Tibial nerve (tissue), 4 donors: ENCODE results near the gene DNAH6. TPM values are rescaled to one million over a fixed set of nuclear protein-coding genes. Genes with fewer than 3 reads are reported as not detected.
"Not testable (repeated sequence)": the region's sequence is repeated elsewhere in the genome, so short reads cannot be mapped to it uniquely, and the experiment has no call there.

Source experiments
- DNase-seq, 2 donors: peaks; one replicate each; pipeline ENCODE4 v3.0.0-alpha.2; 2019; ENCODE audit warnings: low spot score in 2 of 2
- H3K27ac ChIP-seq, 4 donors: fragments of 200-600 bp; sonication (generic) in 3 of 4; one replicate each; pipeline ENCODE4 v1.5.1; 2017 to 2019; ENCODE audit warnings: mild to moderate bottlenecking in 1 of 4
- H3K27me3 ChIP-seq, 2 donors: fragments of 200-600 bp; sonication (generic) in 1 of 2; one replicate each; pipeline versions ENCODE4 v1.5.1 to v1.6.0; 2017 to 2019
- H3K36me3 ChIP-seq, 3 donors: fragments of 200-600 bp; sonication (generic); one replicate each; pipeline ENCODE4 v1.5.1; 2018 to 2019
- H3K4me1 ChIP-seq, 4 donors: fragments of 200-600 bp; sonication (generic) in 3 of 4; one replicate each; pipeline ENCODE4 v1.5.1; 2017 to 2019
- H3K4me3 ChIP-seq, 4 donors: fragments of 200-600 bp; sonication (generic) in 3 of 4; one replicate each; pipeline ENCODE4 v1.5.1; 2017 to 2019; ENCODE audit warnings: mild to moderate bottlenecking in 1 of 4, moderate library complexity in 1 of 4
- H3K9me3 ChIP-seq, 4 donors: fragments of 200-600 bp; sonication (generic) in 3 of 4; one replicate each; pipeline ENCODE4 v1.5.1; 2017 to 2019
- CTCF ChIP-seq, 5 experiments: fragments of 200-600 bp in 3 of 5; fragments of 450-650 bp in 2 of 5; sonication (generic) in 3 of 5; IDR thresholded peaks; one replicate each; pipeline ENCODE4 v1.5.1; 2016 to 2019; ENCODE audit warnings: antibody characterized with exemption in 5 of 5, mild to moderate bottlenecking in 3 of 5, moderate library complexity in 2 of 5
- EP300 ChIP-seq, 2 donors: sonication (generic); formaldehyde crosslinking; IDR thresholded peaks; one replicate each; pipeline ENCODE4 v1.6.1; 2017; ENCODE audit warnings: antibody characterized with exemption in 2 of 2, mild to moderate bottlenecking in 1 of 2
- POLR2A ChIP-seq, 2 donors: fragments of 450-650 bp; IDR thresholded peaks; one replicate each; pipeline ENCODE4 v1.6.1; 2017; ENCODE audit warnings: antibody characterized with exemption in 2 of 2, mild to moderate bottlenecking in 2 of 2, moderate library complexity in 2 of 2
- WGBS, 2 donors: methylation state at CpG; one replicate each; pipeline ENCODE4 v1.1.5; 2018; 5-methylcytosine and 5-hydroxymethylcytosine counted together
- total RNA-seq, 4 donors: library from RNA; depleted of rRNA; stranded (reverse); fragments of >200 nt; gene quantifications; one replicate each; pipeline ENCODE4 v1.1.0, GENCODE V29; 2016

DNAH6 gene
- total RNA-seq, 4 donors from 2014 or later = 2.2 to 5.9 (median 2.7) TPM

- no peak overlapping the region for H3K27ac ChIP-seq
- H3K27me3 ChIP-seq = no peaks in the 10 kb centered on the region
- H3K4me1 ChIP-seq = no peaks in the 10 kb centered on the region
- no peak overlapping the region for H3K4me3 ChIP-seq
- H3K36me3 ChIP-seq = no peaks in the 10 kb centered on the region
- WGBS, 2 donors = 78 to 79% methylated on average over 3 of the region's 3 CpGs
- TF ChIP-seq CTCF (IDR thresholded peaks at IDR 0.05) (no peak), POLR2A (IDR thresholded peaks at IDR 0.05) (no peak), EP300 (IDR thresholded peaks at IDR 0.05) (no peak)
- DNase-seq = no peak
- H3K9me3 ChIP-seq = no peaks in the 10 kb centered on the region
Measured at GRCh38 chr2:84866122-84866521, 349.8 kb downstream of the DNAH6 start.

DNA sequence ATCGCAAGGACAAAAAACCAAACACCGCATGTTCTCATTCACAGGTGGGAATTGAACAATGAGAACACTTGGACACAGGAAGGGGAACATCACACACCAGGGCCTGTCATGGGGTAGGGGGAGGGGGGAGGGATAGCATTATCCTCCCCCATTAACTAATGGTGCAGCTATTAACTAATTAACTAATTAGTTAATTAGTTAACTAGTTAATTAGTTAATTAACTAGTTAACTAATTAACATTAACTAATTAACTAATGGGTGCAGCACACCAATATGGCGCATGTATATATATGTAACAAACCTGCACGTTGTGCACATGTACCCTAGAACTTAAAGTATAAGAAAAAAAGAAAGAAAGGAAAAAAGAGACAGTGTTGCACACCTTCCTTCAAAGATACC lies 352.0 kb downstream of the DNAH6 start:
- H3K36me3 ChIP-seq, H3K4me3 ChIP-seq, H3K27ac ChIP-seq, H3K4me1 ChIP-seq, H3K27me3 ChIP-seq, H3K9me3 ChIP-seq, DNase-seq: not testable (repeated sequence)
- 96 to 99% methylated on average over 4 of the region's 4 CpGs for WGBS, 2 donors

Other genes with a start within 250 kb of the DNAH6 start
- gene SUCLG1, start 57.2 kb upstream of the DNAH6 start, total RNA-seq = 10 to 100 TPM; 45.4 to 58.8 (median 52.1) TPM